Hair follicle dermal papilla cell (primary cell): ENCODE data around the gene STH. TPM values are rescaled to one million over a fixed set of nuclear protein-coding genes. Genes with fewer than 3 reads are reported as not detected.

Experiments used
- total RNA-seq: library from RNA; depleted of rRNA; stranded (reverse); fragments of >200 nt; gene quantifications from 2 replicates; pipeline ENCODE4 v1.2.3, GENCODE V29; 2012

STH gene, protein sequence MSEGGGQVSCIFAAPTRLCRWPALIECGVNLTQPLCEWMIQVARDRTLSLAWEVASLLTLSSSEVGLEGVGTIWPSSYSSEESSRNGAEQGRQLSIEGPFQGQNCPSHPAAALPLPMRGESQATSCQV
- total RNA-seq: not detected in 2 replicates

DNA sequence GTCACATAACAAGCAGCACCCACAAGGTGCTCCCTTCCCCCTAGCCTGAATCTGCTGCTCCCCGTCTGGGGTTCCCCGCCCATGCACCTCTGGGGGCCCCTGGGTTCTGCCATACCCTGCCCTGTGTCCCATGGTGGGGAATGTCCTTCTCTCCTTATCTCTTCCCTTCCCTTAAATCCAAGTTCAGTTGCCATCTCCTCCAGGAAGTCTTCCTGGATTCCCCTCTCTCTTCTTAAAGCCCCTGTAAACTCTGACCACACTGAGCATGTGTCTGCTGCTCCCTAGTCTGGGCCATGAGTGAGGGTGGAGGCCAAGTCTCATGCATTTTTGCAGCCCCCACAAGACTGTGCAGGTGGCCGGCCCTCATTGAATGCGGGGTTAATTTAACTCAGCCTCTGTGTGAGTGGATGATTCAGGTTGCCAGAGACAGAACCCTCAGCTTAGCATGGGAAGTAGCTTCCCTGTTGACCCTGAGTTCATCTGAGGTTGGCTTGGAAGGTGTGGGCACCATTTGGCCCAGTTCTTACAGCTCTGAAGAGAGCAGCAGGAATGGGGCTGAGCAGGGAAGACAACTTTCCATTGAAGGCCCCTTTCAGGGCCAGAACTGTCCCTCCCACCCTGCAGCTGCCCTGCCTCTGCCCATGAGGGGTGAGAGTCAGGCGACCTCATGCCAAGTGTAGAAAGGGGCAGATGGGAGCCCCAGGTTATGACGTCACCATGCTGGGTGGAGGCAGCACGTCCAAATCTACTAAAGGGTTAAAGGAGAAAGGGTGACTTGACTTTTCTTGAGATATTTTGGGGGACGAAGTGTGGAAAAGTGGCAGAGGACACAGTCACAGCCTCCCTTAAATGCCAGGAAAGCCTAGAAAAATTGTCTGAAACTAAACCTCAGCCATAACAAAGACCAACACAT lies at the start of gene STH:
Gene STH, plus strand, starts transcription at position 264 of the 913 bp plus-strand sequence. Its CDS starts 30 bp downstream, at position 294.

Other genes starting within 250 kb of the STH start
- gene CRHR1, start 214.9 kb upstream of the STH start, total RNA-seq: not detected in 2 replicates
- not detected in 2 replicates for gene SPPL2C, start 154.4 kb upstream of the STH start, total RNA-seq
- gene MAPT, start 104.7 kb upstream of the STH start, total RNA-seq: 0.49 and 0.97 TPM in 2 replicates
- gene KANSL1, start 194.2 kb downstream of the STH start, total RNA-seq: 68.4 and 149 TPM in 2 replicates